Kidney glomerular epithelial cell (primary cell): ENCODE measurements around the gene S1PR1.
A peak's percentile ranks its signal among the peaks of the same experiment; 100 is the strongest.

Experiments
- DNase-seq: peaks from one replicate; lab custom pipeline; 2025; lab: John Stamatoyannopoulos, UW

The S1PR1 gene

GRCh38 chr1:101245246-101245927 lies 8.6 kb downstream of the S1PR1 start:
- DNase-seq: no peak

- DNase-seq: no peak
Observed at GRCh38 chr1:101247404-101248287, 10.8 kb downstream of the S1PR1 start.

- no peak for DNase-seq
Observed at GRCh38 chr1:101250222-101250621, 13.4 kb downstream of the S1PR1 start.

- DNase-seq: no peak
Observed at GRCh38 chr1:101250656-101251272, 13.9 kb downstream of the S1PR1 start.

- DNase-seq: no peak
Observed at GRCh38 chr1:101251504-101251903, 14.7 kb downstream of the S1PR1 start.

- DNase-seq: peak; percentile 67
Observed at GRCh38 chr1:101253976-101254674, 17.3 kb downstream of the S1PR1 start.

- DNase-seq: no peak
Observed at GRCh38 chr1:101257500-101258325, 20.9 kb downstream of the S1PR1 start.

GRCh38 chr1:101259744-101260148 lies 22.9 kb downstream of the S1PR1 start:
- peak; percentile 53 for DNase-seq

- DNase-seq: no peak
Observed at GRCh38 chr1:101260556-101261350, 23.9 kb downstream of the S1PR1 start.

GRCh38 chr1:101261623-101262022 lies 24.8 kb downstream of the S1PR1 start:
- DNase-seq: no peak

- no peak for DNase-seq
Observed at GRCh38 chr1:101262060-101262459, 25.2 kb downstream of the S1PR1 start.

- DNase-seq: peak; percentile 18
Observed at GRCh38 chr1:101262630-101263348, 26.0 kb downstream of the S1PR1 start.

GRCh38 chr1:101264697-101265096 lies 27.9 kb downstream of the S1PR1 start:
- no peak for DNase-seq

GRCh38 chr1:101265684-101266083 lies 28.9 kb downstream of the S1PR1 start:
- DNase-seq: no peak

GRCh38 chr1:101267082-101267481 lies 30.3 kb downstream of the S1PR1 start:
- DNase-seq: no peak

GRCh38 chr1:101268893-101269292 lies 32.1 kb downstream of the S1PR1 start:
- DNase-seq: no peak

- DNase-seq: no peak
Observed at GRCh38 chr1:101275672-101276071, 38.9 kb downstream of the S1PR1 start.

GRCh38 chr1:101276818-101277217 lies 40.0 kb downstream of the S1PR1 start:
- DNase-seq: no peak

GRCh38 chr1:101278238-101278637 lies 41.4 kb downstream of the S1PR1 start:
- no peak for DNase-seq

- no peak for DNase-seq
Observed at GRCh38 chr1:101278845-101279244, 42.0 kb downstream of the S1PR1 start.
